Omental fat pad (tissue), 4 donors: ENCODE measurements around the gene METTL25B. TPM values are rescaled to one million over a fixed set of nuclear protein-coding genes. Genes with fewer than 3 reads are reported as not detected.

Experiments
- ATAC-seq: fragments of 150-250 bp; one replicate; pipeline ENCODE4 v1.9.1; 2016; ENCODE audit warnings: mild to moderate bottlenecking, moderate library complexity; ENCODE audit not compliant: low FRiP score
- DNase-seq: peaks from one replicate; pipeline ENCODE4 v3.0.0-alpha.2; 2019; ENCODE audit warnings: low spot score
- CTCF ChIP-seq, 3 donors: fragments of 450-650 bp; IDR thresholded peaks; one replicate each; pipeline ENCODE4 v1.5.1; 2016 to 2017; ENCODE audit warnings: antibody characterized with exemption in 3 of 3, mild to moderate bottlenecking in 3 of 3, moderate library complexity in 2 of 3
- total RNA-seq, 4 donors: library from RNA; depleted of rRNA; stranded (reverse); fragments of >200 nt; gene quantifications; one replicate each; pipeline ENCODE4 v1.1.0, GENCODE V29; 2016

The METTL25B gene
- total RNA-seq, 4 donors from 2014 or later: 12.1 to 25.4 (median 18.8) TPM

GRCh38 chr1:156740741-156741480, 12.6 kb downstream of the METTL25B start, which contains the start of gene MRPL24:
MRPL24 (minus strand) TSS chr1:156741088; CDS start chr1:156738704, 2,384 bp downstream.
- TF ChIP-seq CTCF (IDR thresholded peaks at IDR 0.05): no peak
- DNase-seq (peak; percentile 94), ATAC-seq (peak; percentile 94)

GRCh38 chr1:156741481-156741983, 13.3 kb downstream of the METTL25B start:
- ATAC-seq (peak; percentile 1), DNase-seq (no peak)
- TF ChIP-seq CTCF (IDR thresholded peaks at IDR 0.05): no peak

GRCh38 chr1:156742017-156742416, 13.7 kb downstream of the METTL25B start:
- DNase-seq (no peak), ATAC-seq (no peak)
- no peak for TF ChIP-seq CTCF (IDR thresholded peaks at IDR 0.05)

GRCh38 chr1:156742801-156743200, 14.5 kb downstream of the METTL25B start:
- TF ChIP-seq CTCF (IDR thresholded peaks at IDR 0.05): no peak
- no peak for DNase-seq
- no peak for ATAC-seq

DNA sequence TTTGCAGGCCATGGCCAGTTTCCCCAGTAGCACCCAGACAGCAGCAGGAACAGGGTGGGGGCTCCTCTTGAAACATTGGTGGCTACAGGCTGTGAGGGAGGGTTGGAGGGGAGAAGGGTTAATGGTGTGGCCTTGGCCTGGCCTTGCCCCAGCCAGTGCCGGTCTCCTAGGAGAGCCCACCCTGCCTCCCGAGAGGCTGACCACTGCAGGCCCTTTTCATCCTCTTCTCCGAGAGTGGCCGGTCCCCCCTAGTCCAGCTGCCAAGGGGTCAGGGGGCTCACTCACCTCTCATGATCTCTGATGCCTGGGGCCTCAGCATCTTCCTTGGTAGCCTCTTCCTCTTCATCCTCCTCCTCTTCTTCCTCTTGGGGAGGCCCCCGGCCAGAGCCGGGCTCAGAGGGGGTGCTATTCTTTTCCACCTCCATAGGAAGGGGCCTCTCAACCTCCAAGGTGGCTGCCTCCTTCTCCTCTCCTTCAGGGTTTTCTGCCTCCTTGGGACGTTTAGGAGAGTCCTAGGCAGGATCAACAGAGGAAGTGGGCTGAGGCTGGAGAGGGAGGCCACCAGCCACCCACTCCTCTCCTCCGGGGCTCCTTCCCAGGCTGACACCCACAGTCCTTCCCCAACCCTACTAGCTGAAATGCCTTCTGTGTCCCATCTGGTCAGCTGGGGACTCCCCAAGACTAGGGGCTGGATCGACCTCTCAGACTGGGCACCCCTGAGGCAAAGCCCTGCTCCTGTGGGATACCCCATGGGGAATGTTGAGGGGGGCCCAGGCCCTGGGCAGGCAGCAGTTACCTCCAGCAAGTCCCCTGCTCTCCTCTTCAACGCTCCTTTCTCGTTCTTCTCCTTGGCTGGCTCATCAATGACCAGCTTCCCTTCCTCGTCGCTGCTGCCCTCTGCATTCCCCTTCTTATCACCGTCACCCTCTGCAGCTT, 15.4 kb downstream of the METTL25B start:
- ATAC-seq (no peak), DNase-seq (no peak)
- TF ChIP-seq CTCF (IDR thresholded peaks at IDR 0.05): no peak

DNA sequence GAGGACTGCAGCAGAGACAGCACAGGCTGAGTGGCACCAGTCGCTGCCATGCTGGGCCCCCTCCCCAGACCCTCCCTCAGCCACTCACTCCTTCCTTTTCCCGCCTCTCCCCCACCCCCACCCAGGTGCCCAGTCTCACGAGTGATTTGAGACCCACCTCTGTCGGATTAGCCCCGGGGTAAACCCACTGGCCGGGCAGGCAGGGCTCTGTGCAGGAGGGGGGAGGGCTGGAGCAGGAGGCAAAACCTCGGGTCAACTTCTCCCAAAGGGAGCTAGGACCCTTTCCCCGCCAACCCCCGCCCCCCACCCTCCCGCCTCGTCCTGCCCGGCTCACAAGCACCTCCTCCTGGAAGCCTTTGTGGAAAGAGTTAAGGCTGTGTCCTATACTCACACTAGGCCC, 16.1 kb downstream of the METTL25B start:
- DNase-seq: no peak
- TF ChIP-seq CTCF (IDR thresholded peaks at IDR 0.05): no peak
- ATAC-seq: no peak
